Caki2 (cell line): ENCODE measurements around the gene MYH11. TPM values are rescaled to one million over a fixed set of nuclear protein-coding genes. Genes with fewer than 3 reads are reported as not detected.
"Not testable (repeated sequence)": the region's sequence is repeated elsewhere in the genome, so short reads cannot be mapped to it uniquely, and the experiment has no call there.

Source experiments
- DNase-seq: peaks from one replicate; pipeline ENCODE4 v3.0.0-alpha.2; 2015; ENCODE audit warnings: low read depth
- in situ Hi-C: cut with HindIII; loops from 2 replicates; pipeline ENCODE4 v1.10.0; 2016; ENCODE audit warnings: low sequenced_read_pairs, low pct_unique_long_range_greater_than_20kb, mixed read lengths
- total RNA-seq: library from RNA; depleted of rRNA; stranded (reverse); fragments of >200 nt; shearing (Covaris generic); gene quantifications from 2 replicates; pipeline ENCODE4 v1.2.3, GENCODE V29; 2014; ENCODE audit warnings: low replicate concordance

MYH11 gene
- total RNA-seq, 1 experiment from 2014 or later, result not detected

DNA sequence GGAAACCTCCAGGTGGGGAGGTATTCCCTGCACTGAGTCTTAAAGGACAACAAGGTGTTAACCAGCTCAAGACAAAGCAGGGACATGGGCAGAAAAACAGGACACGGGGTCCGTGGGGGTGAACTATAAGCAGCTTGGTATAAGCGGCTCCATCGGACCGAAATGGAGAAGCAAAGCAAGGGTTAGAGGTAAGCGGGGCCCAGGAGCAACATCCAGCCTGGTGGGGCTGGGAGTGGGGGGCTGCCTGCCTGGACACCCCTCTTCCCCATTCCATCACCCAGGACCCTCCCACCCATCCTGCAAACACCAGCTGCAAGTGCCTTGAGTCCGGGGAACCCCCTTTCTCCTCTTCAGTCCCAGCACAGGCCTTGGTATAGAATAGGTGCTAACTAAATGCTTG, 29.5 kb downstream of the MYH11 start:
- in situ Hi-C loops, result no loop called here
- DNase-seq, result no peak

DNA sequence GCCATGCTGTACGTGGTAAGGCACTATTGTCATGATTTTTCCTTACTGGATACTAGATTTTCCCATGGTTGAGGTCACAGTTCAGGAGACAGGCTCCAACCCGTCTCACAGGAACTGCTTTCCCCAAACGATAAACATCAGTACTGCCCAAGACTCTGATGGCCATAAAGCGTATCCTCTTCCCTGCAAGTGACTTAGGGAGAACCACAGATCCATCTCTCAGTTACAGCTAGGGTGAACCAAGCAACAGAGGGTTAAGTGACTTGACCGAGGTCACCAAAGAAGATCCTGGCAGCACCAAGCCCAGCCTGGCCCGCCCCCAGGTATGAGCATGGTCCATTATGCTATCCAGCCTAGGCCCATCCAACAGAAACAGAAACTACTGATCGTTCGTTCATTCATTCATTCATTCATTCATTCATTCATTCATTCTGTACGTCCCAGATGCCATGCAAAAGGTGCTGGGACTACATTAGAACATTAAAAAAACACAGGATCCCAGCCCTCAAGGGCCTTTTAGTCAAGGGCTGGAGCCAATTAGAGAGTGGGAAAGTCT, 31.0 kb downstream of the MYH11 start:
- in situ Hi-C loops, result no loop called here

DNA sequence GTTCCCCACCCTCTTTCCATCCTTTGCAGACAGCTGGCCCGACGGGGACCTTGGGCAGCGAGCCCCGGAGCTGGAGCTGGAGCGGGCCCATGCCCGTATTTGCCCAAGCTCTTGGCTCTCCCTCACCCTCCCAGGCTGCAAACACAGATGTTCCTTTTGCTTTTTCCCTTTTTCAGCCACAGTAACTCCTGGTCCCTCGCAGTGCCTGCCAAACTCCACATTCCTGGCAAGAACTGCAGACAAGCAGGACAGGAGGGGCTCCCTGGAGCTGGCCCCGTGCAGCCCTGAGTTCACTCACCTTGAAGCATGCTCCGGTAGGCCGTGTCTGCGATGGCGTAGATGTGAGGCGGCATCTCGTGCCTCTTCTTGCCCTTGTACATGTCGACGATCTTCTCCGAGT, 33.9 kb downstream of the MYH11 start:
- in situ Hi-C loops, result no loop called here
- DNase-seq, result no peak

More for the DNA sequence above, 31.0 kb downstream of the MYH11 start:
- DNase-seq, result no peak

DNA sequence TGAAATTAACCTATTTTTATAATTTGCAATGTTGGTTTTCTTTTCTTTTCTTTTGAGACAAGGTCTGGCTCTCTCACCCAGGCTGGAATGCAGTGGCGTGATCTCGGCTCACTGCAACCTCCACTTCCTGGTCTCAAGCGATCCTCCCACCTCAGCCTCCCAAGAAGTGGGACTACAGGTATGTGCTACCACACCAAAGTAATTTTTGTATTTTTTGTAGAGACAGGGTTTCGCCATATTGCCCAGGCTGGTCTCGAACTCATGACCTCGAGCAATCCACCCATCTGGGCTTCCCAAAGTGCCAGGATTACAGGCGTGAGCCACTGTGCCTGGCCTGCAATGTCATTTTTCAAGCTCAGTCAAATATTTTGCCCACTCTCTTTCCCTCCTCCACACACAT, 36.0 kb downstream of the MYH11 start:
- in situ Hi-C loops, result no loop called here
- no peak for DNase-seq

DNA sequence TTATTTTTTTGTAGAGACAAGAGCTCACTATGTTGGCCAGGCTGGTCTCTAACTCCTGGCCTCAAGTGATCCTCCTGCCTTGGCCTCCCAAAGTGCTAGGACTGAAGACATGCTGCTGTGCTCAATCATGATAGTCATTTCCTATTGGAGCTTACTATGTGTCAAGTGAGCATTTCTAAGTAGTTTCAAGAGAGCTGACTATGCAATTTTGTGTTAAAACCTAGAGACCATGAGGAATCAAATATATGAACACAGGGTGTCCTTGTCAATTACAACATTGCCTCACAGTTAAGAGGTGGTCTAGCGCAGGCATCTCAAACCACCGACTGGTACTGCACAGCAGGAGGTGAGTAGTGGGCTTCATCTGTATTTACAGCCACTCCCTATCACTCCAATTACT, 37.8 kb downstream of the MYH11 start:
- in situ Hi-C loops, result no loop called here
- no peak for DNase-seq

DNA sequence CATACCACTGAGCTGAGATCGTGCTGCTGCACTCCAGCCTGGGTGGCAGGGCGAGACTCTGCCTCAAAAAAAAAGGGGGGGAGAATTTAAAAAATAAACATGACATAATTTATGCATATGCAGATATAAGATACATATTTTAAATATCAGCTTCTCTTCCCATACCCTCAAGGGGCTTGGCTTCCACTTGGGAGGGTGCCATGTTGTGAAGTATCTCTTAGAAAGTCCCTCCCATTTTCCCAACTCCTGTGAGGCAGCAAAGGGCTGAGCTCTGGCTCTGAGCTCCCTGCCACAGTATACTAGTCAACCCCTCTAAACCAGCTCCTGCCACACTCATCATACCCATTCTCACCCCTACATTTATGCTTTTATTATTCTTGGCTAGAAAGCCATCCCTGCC, 39.4 kb downstream of the MYH11 start:
- in situ Hi-C loops, result no loop called here
- DNase-seq, result no peak

DNA sequence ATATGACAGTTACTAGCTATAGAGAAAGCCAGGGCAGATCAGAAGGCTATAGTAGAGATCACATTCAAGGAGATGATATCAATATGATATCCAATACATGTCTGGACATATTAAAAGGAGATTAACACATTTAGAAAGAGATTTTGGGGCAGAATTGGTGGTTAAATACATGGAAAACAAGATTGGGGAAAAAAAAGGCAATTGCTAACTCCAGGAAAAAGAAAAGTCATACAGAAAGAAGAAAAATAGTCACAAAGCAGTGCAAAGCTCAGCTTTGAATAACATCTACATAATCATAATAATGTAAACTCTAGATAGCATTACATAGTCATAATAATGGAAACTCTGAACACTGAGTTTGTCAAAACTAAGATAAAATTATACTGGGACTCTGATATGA, 40.6 kb downstream of the MYH11 start:
- no peak for DNase-seq
- in situ Hi-C loops, result no loop called here

DNA sequence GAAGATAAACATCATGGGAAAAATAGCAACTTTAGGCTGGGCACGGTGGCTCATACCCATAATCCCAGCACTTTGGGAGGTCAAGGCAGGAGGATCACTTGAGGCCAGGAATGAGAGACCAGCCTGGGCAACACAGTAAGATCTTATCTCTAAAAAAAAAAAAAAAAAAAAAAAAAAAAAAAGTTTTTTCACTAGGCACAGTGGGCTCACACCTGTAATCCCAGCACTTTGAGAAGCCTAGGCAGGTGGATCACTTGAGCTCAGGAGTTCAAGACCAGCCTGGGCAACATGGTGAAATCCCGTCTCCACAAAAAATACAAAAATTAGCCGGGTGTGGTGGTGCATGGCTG, 44.5 kb downstream of the MYH11 start:
- DNase-seq, in situ Hi-C loops: not testable (repeated sequence)

DNA sequence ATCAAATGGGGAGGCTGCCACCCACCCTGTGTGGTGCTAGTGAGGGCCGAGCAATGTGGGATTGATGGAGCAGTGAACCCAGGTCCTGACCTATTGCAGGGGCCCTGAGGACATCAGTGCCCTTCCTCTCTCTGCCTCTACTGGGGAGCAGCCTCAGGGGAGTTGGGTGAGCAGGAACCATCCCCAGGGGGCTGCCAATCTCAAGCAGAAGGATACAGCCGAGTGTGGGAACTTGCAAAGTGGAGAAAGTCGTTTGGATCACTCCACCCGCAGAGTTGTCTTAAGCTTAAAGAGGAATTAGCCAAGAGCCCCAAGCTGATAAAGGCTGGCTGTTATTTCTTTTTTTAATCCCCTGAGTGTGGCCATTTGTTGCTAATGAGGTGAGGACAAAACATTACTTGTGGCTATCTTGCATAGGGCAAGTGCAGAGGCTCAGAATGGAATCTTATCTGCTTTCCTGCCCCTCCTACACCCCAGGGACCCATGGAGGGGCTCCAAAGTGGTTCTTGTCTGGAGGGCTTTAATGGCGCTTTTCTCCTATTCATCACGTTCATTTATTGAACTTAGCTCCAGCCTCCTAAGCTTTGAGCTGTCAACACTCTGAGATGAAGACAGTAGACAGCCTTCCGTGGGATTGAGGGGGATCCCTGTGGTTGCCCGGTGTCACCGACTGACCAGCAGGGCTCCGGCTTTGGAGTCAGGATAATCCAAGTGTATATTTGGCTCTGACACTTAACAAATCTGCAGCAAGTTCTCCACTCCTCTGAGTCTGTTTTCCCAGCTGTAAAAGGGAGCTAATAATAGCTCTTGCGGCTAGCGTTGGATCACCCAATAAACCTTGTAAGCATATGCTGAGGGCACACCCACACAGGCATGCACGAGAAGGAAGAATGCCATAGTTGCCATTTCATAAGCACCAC, 45.1 kb downstream of the MYH11 start:
- DNase-seq, result no peak
- in situ Hi-C loops, result no loop called here

DNA sequence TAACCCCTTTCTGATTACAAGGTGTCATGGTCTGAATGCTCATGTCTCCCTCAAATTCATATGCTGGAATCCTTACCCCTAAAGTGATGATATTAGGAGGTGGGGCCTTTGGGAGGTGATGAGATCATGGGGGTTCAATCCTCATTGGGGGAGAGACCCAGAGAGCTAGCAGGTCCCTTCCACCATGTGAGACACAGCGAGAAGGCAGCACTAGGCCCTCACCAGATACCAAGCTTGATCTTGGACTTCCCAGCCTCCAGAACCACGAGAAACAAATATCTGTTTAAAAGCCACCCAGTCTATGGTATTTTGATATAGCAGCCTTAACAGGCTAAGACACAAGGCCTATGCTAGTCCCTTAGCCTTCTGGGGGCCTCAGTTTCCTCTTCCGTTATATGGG, 45.9 kb downstream of the MYH11 start:
- in situ Hi-C loops, result no loop called here
- no peak for DNase-seq

DNA sequence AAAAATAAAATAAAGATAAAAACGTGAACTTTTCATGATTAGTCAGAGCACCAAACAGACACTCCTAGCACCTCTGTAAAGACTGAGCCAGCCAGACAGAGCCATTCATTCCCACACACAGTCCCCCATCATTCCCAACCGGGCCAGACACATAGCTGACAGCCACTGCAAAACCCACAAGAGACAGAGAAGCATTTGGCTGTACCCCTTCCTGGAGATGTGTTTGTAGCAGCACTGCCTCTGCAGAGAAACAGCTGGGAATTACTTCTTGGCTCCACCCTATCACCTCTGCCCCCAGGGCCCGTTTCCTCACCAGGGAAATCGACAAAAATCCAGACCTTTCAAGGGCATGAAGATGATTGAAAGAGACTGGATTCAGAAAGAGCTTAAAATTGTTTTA, 46.4 kb downstream of the MYH11 start:
- in situ Hi-C loops, result no loop called here
- DNase-seq, result no peak

DNA sequence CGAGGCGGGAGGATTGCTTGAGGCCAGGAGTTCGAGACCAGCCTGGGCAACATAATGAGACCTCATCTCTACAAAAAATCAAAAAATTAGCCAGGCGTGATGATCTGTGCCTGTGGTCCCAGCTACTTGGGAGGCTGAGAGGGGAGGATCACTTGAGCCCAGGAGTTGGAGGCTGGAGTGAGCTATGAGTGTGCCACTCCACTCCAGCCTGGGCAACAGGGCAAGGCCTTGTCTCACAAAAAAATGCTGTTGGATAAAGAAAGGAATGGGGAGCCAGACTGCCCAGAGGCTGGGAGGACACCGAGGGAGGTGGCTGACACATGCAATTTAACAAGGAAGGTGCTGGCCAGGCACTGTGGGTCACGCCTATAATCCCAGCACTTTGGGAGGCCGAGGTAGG, 47.5 kb downstream of the MYH11 start:
- DNase-seq, in situ Hi-C loops: not testable (repeated sequence)

DNA sequence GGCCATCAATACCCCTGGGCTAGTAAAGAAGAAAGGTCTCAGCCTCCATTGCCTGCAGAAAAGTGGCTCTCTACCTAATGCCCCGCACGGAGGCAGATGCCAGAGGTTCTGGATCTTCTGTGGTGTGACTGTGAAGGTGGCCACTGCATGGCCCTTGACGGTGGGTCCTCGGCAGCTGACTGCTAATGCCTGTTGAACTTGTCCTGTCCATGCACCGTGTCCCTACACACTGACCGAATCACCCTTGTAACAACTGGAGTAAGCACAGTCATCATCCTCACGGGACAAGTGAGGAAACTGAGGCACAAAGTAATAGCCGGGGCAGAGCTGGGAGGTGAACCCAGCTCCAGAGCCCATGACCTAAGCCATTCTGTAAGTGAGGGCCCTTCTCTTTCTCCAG, 48.8 kb downstream of the MYH11 start:
- in situ Hi-C loops, result no loop called here
- DNase-seq, result no peak

DNA sequence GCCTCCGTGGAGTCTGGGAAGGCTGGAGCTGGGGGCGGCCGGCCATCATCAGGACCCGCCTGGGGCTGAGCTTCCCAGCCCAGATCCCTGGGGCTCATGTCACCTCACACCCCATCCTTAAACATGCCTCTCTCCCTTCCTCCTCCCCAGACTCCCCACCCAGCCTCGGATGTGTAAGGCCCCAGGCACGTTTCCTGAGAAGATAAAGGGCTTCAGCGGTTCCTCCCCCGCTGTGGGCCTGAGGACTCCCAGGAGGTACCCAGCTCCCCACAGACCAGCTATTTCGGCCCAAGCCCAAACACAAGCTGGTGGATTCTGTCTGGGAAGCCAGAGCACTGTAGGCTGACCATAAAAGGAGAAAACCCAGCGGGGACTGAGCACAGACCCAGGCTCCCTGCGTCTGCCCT, 49.2 kb downstream of the MYH11 start:
- DNase-seq, result no peak
- in situ Hi-C loops, result no loop called here

DNA sequence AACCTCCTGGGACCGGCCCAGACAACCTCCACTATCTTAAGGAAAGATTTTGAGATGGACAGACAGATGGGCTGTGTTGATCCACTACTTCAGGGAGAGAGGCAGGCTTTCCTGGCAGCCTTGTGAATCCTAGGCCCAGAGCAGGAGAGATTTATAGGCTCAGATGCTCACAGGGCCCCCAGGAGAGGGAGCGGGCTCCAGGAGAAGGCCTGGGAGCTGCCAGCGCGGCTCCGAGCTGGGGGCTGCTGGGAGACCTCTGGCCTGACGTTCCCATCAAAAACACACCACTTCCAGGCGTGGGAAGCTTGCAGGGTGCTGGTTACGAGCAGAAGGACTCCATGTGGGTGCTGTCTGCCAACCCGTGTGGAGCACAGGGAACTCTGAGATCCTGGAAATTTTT, 53.2 kb downstream of the MYH11 start:
- DNase-seq, result no peak
- in situ Hi-C loops, result no loop called here

DNA sequence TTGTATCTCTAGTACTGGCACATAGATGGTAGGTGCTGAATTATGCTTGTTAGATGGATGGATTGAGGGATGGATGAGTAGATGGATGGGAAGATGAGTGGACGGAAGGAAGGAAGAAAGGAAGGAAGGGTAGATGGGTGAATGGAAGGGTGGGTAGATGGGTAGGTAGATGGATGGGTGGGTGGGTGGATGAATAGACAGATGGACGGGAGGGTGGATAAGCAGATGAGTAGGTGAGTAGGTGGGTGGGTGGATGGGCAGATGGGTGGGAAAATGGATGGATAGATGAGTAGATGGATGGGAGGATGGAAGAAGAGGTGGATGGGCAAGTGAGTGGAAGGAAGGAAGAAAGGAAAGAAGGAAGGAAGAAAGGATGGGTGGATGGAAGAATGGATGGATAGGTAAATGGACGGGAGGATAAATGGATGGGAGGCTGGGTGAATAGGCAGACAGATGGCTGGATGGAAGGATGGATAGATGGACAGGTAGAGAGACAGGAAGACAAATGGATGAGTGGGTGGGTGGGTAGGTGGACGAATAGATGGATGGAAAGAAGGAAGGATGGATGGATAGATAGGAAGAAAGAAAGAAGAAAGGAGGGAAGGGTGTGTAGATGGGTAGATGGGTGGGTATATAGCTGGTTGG, 56.9 kb downstream of the MYH11 start:
- in situ Hi-C loops, result no loop called here
- no peak for DNase-seq

DNA sequence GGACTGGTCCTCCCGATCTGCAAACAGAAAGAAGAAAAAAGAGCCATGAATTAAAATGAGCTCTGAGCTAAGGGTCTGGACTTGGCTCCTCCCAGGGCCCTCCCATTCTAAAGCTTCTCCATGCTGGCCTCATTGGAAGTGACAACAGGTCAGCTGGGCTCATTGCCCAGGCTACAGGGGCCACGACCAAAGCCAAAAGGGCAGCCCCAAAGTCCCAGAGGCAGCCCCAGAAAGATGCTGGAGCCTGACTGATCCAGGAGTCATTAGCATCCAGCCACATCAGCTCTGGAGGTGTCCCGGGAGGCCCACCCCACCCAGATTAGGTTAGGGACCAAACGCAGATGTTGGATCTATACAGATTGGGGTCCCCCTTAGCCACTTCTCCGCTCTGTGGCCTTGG, 58.2 kb downstream of the MYH11 start:
- no peak for DNase-seq
- in situ Hi-C loops, result no loop called here

DNA sequence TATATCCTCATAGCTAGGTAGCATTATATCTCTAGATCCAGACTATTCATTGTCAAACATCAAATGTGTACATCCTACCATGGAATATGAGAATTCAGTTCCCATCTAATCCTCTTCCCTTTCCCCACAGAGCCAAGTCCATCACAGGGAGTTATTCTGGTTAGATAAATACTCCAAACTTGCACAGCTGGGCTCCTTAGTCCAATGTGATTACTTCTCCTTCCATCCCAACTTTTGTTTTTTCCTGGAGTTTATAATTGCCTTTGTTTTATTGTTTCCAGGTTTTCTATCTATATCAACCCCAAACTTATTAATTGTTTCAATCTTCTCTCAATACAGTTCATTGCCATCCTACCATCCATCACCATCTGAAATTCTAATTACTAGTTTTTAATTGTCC, 59.9 kb downstream of the MYH11 start:
- in situ Hi-C loops, result no loop called here
- DNase-seq, result no peak

DNA sequence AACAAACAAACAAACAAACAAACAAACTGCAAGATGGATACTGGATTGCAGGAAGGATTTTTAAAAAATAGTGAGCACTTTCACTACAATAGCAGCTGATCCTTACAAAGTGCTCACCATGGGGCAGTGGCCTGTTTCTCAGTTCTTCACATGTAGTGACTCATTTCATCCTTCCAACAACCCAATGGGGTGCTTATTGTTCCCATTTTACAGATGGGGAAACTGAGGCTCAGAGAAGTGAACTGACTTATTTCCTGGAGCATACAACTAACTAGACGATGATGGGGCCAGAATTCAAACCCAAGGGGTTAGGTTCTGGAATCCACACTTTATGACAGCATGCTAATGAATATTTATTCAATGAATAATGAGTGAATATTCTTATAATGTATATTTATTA, 61.2 kb downstream of the MYH11 start:
- in situ Hi-C loops, result no loop called here
- no peak for DNase-seq

DNA sequence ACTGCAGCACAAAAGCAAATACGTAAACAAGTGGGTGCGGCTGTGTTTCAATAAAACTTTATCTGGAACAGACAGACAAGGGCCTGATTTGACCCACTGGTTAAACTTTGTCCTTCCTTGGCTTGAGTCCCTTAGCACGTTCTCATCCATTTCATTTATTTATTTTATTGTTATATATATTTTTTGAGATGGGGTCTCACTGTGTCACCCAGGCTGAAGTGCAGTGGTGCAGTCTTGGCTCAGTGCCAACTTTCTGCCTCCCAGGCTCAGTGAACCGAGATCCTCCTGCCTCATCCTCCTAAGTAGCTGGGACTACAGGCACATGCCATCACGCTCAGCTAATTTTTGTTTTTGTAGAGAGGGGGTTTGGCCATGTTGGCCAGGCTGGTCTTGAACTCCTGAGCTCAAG, 64.3 kb downstream of the MYH11 start:
- in situ Hi-C loops, result no loop called here
- no peak for DNase-seq
